Vagina (tissue), 2 donors: ENCODE data around the gene YES1. TPM values are rescaled to one million over a fixed set of nuclear protein-coding genes. Genes with fewer than 3 reads are reported as not detected.
"Not testable (repeated sequence)": the region's sequence is repeated elsewhere in the genome, so short reads cannot be mapped to it uniquely, and the experiment has no call there.

Experiments
- DNase-seq, 2 donors: peaks; one replicate each; pipeline ENCODE4 v3.0.0-alpha.2; 2017; ENCODE audit errors: extremely low spot score in 2 of 2
- H3K27ac ChIP-seq: fragments of 200-600 bp; sonication (generic); one replicate; pipeline ENCODE4 v1.5.1; 2019
- H3K27me3 ChIP-seq: fragments of 200-600 bp; sonication (generic); one replicate; pipeline ENCODE4 v1.5.1; 2019
- H3K36me3 ChIP-seq, 2 donors: fragments of 200-600 bp; sonication (generic); one replicate each; pipeline ENCODE4 v1.5.1; 2017 to 2019
- H3K4me1 ChIP-seq: fragments of 200-600 bp; sonication (generic); one replicate; pipeline ENCODE4 v1.5.1; 2019
- H3K4me3 ChIP-seq, 2 donors: fragments of 200-600 bp; sonication (generic); 1 replicate in 1 of 2; 2 replicates in 1 of 2; pipeline ENCODE4 v1.5.1; 2016 to 2019
- H3K9me3 ChIP-seq: fragments of 200-600 bp; sonication (generic); one replicate; pipeline ENCODE4 v1.5.1; 2019
- POLR2A ChIP-seq, 2 donors: fragments of 450-650 bp; IDR thresholded peaks; one replicate each; pipeline ENCODE4 v1.6.1; 2017; ENCODE audit warnings: antibody characterized with exemption in 2 of 2, mild to moderate bottlenecking in 2 of 2, moderate library complexity in 2 of 2
- POLR2AphosphoS5 ChIP-seq, 2 donors: sonication (generic); formaldehyde crosslinking; IDR thresholded peaks; one replicate each; pipeline ENCODE4 v1.9.0; 2017; ENCODE audit warnings: antibody characterized with exemption in 2 of 2, mild to moderate bottlenecking in 2 of 2, low read depth in 1 of 2; ENCODE audit not compliant: insufficient read depth in 1 of 2
- intact Hi-C: fragments of 100-400 bp; cut with DNase I; formaldehyde crosslinking; loops from one replicate; pipeline ENCODE4 v1.15.1; 2023
- total RNA-seq: library from RNA; depleted of rRNA; stranded (reverse); fragments of >200 nt; gene quantifications from one replicate; pipeline ENCODE4 v1.2.3, GENCODE V29; 2016
- TF ChIP-seq, protein P1 (sequence below), 3 experiments: fragments of 450-650 bp in 2 of 3; fragments of 200-600 bp in 1 of 3; sonication (generic) in 1 of 3; IDR thresholded peaks; one replicate each; pipeline ENCODE4 v1.5.1; 2017 to 2019; ENCODE audit warnings: antibody characterized with exemption in 3 of 3, mild to moderate bottlenecking in 2 of 3, moderate library complexity in 2 of 3

YES1 gene
- total RNA-seq, 1 donor from 2014 or later = 92.1 TPM

DNA sequence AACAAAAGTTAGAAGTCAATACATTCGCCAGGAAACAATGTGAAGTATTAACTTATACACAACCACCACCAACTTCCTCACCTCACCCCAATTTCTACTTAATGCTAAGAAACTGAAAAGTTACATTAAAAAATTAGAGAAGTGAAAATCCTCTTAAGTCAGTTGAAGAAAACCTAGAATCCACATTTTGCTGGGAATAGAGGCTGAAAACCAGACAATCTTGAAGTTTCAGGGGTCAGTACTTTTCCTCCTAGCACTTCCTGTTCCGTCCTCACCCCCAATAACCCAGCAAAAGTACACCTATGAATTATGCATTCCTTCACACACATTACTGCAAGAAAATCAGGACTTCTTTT lies 6.3 kb downstream of the YES1 start:
- no peak for TF ChIP-seq POLR2AphosphoS5 (IDR thresholded peaks at IDR 0.05; ENCODE audit: insufficient read depth in 1 of 2, low read depth in 1 of 2)
- no peak for TF ChIP-seq POLR2A (IDR thresholded peaks at IDR 0.05)
- TF ChIP-seq, protein P1, sequence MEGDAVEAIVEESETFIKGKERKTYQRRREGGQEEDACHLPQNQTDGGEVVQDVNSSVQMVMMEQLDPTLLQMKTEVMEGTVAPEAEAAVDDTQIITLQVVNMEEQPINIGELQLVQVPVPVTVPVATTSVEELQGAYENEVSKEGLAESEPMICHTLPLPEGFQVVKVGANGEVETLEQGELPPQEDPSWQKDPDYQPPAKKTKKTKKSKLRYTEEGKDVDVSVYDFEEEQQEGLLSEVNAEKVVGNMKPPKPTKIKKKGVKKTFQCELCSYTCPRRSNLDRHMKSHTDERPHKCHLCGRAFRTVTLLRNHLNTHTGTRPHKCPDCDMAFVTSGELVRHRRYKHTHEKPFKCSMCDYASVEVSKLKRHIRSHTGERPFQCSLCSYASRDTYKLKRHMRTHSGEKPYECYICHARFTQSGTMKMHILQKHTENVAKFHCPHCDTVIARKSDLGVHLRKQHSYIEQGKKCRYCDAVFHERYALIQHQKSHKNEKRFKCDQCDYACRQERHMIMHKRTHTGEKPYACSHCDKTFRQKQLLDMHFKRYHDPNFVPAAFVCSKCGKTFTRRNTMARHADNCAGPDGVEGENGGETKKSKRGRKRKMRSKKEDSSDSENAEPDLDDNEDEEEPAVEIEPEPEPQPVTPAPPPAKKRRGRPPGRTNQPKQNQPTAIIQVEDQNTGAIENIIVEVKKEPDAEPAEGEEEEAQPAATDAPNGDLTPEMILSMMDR (IDR thresholded peaks at IDR 0.05) = no peak
- no peaks in the 10 kb centered on the region for H3K27me3 ChIP-seq
- no peak overlapping the region for H3K4me3 ChIP-seq
- peaks cover 41% of the 10 kb centered on the region for H3K4me1 ChIP-seq
- DNase-seq = no peak
- H3K9me3 ChIP-seq = no peaks in the 10 kb centered on the region
- H3K36me3 ChIP-seq = no peaks in the 10 kb centered on the region
- H3K27ac ChIP-seq = no peak overlapping the region
- intact Hi-C loops = no loop called here

DNA sequence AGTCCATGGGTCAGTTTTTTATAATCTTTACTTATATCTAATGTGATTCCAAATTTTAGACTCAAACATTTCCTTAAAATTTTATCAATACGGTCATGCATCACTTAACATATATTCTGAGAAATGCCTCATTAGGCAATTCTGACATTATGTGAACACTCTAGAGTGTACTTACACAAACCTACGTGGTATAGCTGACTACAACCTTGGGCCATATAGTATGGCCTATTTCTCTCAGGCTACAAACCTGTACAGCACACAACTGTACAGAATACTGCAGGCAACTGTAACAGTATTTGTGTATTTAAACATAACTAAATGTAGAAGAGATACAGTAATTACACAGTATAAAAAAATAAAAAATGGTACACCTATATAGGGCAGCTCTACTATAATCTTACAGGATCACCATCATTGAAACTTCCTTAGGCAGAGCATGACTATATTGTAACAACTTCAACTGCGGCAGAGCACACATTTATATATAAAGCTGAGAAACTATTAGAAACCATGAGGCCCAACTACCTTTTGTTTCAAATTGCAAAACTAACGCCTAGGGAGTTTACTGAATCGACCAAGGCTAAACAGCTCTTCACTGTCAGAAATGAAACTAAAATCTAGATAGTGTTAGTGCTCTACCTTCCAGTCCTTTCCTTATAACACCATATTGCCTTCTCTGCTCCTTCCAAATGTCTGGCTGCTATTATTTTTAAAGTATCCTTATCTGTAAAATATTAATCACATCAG lies 6.9 kb downstream of the YES1 start:
- no peak for DNase-seq
- Histone ChIP-seq H3K4me3 (no peak overlapping the region), H3K27me3 (no peaks in the 10 kb centered on the region), H3K9me3 (no peaks in the 10 kb centered on the region), H3K36me3 (no peaks in the 10 kb centered on the region), H3K27ac (no peak overlapping the region), H3K4me1 (peaks cover 36% of the 10 kb centered on the region)
- TF ChIP-seq POLR2A (IDR thresholded peaks at IDR 0.05) (no peak), POLR2AphosphoS5 (IDR thresholded peaks at IDR 0.05; ENCODE audit: insufficient read depth in 1 of 2, low read depth in 1 of 2) (no peak)
- TF ChIP-seq, protein P1 (IDR thresholded peaks at IDR 0.05) = no peak
- intact Hi-C loops = no loop called here

DNA sequence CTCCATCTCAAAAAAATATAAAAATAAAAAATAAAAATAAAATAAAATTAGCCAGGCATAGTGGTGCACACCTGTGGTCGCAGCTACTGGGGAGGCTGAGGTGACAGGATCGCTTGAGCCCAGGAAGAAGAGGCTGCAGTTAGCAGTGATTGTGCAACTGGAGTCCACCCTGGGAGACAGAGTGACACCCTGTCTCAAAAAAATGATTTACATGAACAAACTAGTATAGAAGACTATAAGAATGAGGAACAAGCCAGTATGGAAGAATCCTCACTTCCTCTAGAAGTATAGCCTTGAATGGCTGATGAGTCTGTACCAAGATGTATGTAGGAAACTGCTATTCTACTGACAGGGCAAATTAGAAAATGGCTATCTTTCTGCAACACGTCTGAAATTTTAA lies 10.9 kb downstream of the YES1 start:
- H3K36me3 ChIP-seq = no peaks in the 10 kb centered on the region
- H3K4me1 ChIP-seq = peaks cover 11% of the 10 kb centered on the region
- H3K4me3 ChIP-seq = no peak overlapping the region
- TF ChIP-seq, protein P1 (IDR thresholded peaks at IDR 0.05) = no peak
- no peak for TF ChIP-seq POLR2AphosphoS5 (IDR thresholded peaks at IDR 0.05; ENCODE audit: insufficient read depth in 1 of 2, low read depth in 1 of 2)
- TF ChIP-seq POLR2A (IDR thresholded peaks at IDR 0.05) = no peak
- DNase-seq = no peak
- intact Hi-C loops = no loop called here
- no peak overlapping the region for H3K27ac ChIP-seq
- no peaks in the 10 kb centered on the region for H3K9me3 ChIP-seq
- H3K27me3 ChIP-seq = no peaks in the 10 kb centered on the region

DNA sequence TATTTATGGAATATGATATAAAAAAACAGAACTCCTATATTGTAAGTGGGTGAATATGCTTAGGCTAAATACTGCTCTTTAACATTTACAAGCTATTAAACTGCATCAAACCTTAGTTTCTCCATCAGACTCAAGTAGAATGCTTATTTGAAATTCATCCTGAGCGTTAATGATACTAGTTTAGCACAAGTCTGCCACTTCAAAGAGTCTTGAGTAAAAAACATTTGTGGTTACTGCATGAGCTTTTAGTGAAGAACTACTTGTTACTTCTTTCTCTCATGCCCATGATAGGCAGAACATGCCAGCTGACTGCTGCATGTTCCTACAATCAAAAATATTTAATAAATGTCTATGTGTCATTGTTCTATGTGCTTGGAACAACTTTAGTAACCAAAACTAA lies 12.1 kb downstream of the YES1 start:
- Histone ChIP-seq H3K36me3 (no peaks in the 10 kb centered on the region), H3K27me3 (no peaks in the 10 kb centered on the region), H3K9me3 (no peaks in the 10 kb centered on the region), H3K4me1 (peaks cover under 1% of the 10 kb centered on the region), H3K4me3 (no peak overlapping the region), H3K27ac (no peak overlapping the region)
- no peak for DNase-seq
- intact Hi-C loops = no loop called here
- TF ChIP-seq, protein P1 (IDR thresholded peaks at IDR 0.05) = no peak

DNA sequence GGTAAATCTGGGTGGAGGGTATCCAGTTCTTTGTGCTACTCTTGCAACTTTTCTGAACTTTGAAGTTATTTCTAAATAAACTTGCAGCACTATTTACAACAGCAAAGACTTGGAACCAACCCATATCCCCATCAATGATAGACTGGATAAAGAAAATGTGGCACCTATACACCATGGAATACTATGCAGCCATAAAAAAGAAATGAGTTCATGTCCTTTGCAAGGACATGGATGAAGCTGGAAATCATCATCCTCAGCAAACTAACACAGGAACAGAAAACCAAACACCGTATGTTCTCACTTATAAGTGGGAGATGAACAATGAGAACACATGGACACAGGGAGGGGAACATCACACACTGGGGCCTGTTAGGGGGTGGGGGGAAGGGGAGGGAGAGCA lies 16.7 kb downstream of the YES1 start:
- H3K36me3 ChIP-seq, H3K4me1 ChIP-seq, DNase-seq, H3K27ac ChIP-seq, H3K9me3 ChIP-seq, H3K4me3 ChIP-seq, intact Hi-C loops, H3K27me3 ChIP-seq: not testable (repeated sequence)
